Lower leg skin (tissue), 4 donors: Measurements from ENCODE around the gene NCOR1. TPM values are rescaled to one million over a fixed set of nuclear protein-coding genes. Genes with fewer than 3 reads are reported as not detected.

Experiments
- DNase-seq, 2 donors: peaks; one replicate each; pipeline ENCODE4 v3.0.0-alpha.2; 2019; ENCODE audit warnings: low spot score in 2 of 2
- H3K4me3 ChIP-seq: fragments of 200-600 bp; sonication (generic); 2 replicates; pipeline ENCODE4 v1.5.1; 2017; ENCODE audit warnings: mild to moderate bottlenecking, low read depth; ENCODE audit not compliant: poor library complexity, severe bottlenecking
- CTCF ChIP-seq, 3 donors: fragments of 450-650 bp; IDR thresholded peaks; one replicate each; pipeline ENCODE4 v1.5.1; 2016; ENCODE audit warnings: antibody characterized with exemption in 3 of 3, mild to moderate bottlenecking in 3 of 3, moderate library complexity in 2 of 3
- POLR2A ChIP-seq, 2 donors: fragments of 450-650 bp; IDR thresholded peaks; one replicate each; pipeline ENCODE4 v1.6.1; 2016 to 2017; ENCODE audit warnings: antibody characterized with exemption in 2 of 2, mild to moderate bottlenecking in 1 of 2, moderate library complexity in 1 of 2
- WGBS, 2 donors: methylation state at CpG; one replicate each; pipeline ENCODE4 v1.1.5; 2018; 5-methylcytosine and 5-hydroxymethylcytosine counted together
- intact Hi-C: fragments of 100-400 bp; cut with DNase I; formaldehyde crosslinking; loops from one replicate; pipeline ENCODE4 v1.15.0; 2023; ENCODE audit warnings: low total_unique reads
- total RNA-seq, 4 donors: library from RNA; depleted of rRNA; stranded (reverse); fragments of >200 nt; gene quantifications; one replicate each; pipeline ENCODE4 v1.1.0, GENCODE V29; 2016

NCOR1 gene
- total RNA-seq, 4 donors from 2014 or later, result 84.2 to 161 (median 115) TPM

- TF ChIP-seq CTCF (IDR thresholded peaks at IDR 0.05) (no peak), POLR2A (IDR thresholded peaks at IDR 0.05) (no peak)
- no peak for DNase-seq
- intact Hi-C loops, result no loop called here
- no peak overlapping the region for H3K4me3 ChIP-seq
- WGBS, 2 donors, result 95 to 97% methylated on average over 4 of the region's 4 CpGs
Measured at GRCh38 chr17:16091773-16092172, 123.6 kb downstream of the NCOR1 start.

GRCh38 chr17:16086957-16087356, 128.4 kb downstream of the NCOR1 start:
- intact Hi-C loops, result no loop called here
- no peak for TF ChIP-seq CTCF (IDR thresholded peaks at IDR 0.05)
- TF ChIP-seq POLR2A (IDR thresholded peaks at IDR 0.05), result no peak
- WGBS, 2 donors, result 83 to 91% methylated on average over 10 of the region's 10 CpGs
- no peak overlapping the region for H3K4me3 ChIP-seq
- no peak for DNase-seq

GRCh38 chr17:16085066-16085699, 130.2 kb downstream of the NCOR1 start:
- intact Hi-C loops, result no loop called here
- TF ChIP-seq CTCF (IDR thresholded peaks at IDR 0.05) (no peak), POLR2A (IDR thresholded peaks at IDR 0.05) (no peak)

GRCh38 chr17:16083223-16083622, 132.1 kb downstream of the NCOR1 start:
- H3K4me3 ChIP-seq, result no peak overlapping the region
- intact Hi-C loops, result no loop called here
- 96 to 97% methylated on average over 3 of the region's 3 CpGs for WGBS, 2 donors
- TF ChIP-seq POLR2A (IDR thresholded peaks at IDR 0.05) (no peak), CTCF (IDR thresholded peaks at IDR 0.05) (no peak)
- no peak for DNase-seq

More at GRCh38 chr17:16085066-16085699, 130.2 kb downstream of the NCOR1 start:
- 88 to 91% methylated on average over 1 of the region's 1 CpG for WGBS, 2 donors
- no peak overlapping the region for H3K4me3 ChIP-seq
- no peak for DNase-seq

- TF ChIP-seq POLR2A (IDR thresholded peaks at IDR 0.05) (no peak), CTCF (IDR thresholded peaks at IDR 0.05) (no peak)
- 95 to 100% methylated on average over 1 of the region's 1 CpG for WGBS, 2 donors
- no peak for DNase-seq
- H3K4me3 ChIP-seq, result no peak overlapping the region
- intact Hi-C loops, result no loop called here
Measured at GRCh38 chr17:16081507-16082087, 133.7 kb downstream of the NCOR1 start.
